GM23248 (cell line): ENCODE measurements around the gene NEGR1. TPM values are rescaled to one million over a fixed set of nuclear protein-coding genes. Genes with fewer than 3 reads are reported as not detected.

Source experiments
- DNase-seq: peaks from one replicate; pipeline ENCODE4 v3.0.0-alpha.2; 2015
- H2AFZ ChIP-seq: fragments of 200-600 bp; sonication (generic); 2 replicates; pipeline ENCODE4 v1.6.1; 2016; ENCODE audit warnings: antibody characterized with exemption
- H3F3A ChIP-seq: fragments of 200-600 bp; sonication (generic); 2 replicates; pipeline ENCODE4 v1.6.1; 2016; ENCODE audit warnings: mild to moderate bottlenecking, antibody characterized with exemption, mixed run types; ENCODE audit not compliant: insufficient read depth
- H3K27ac ChIP-seq: fragments of 200-600 bp; sonication (generic); 2 replicates; pipeline ENCODE4 v1.5.1; 2016; ENCODE audit warnings: mild to moderate bottlenecking
- H3K27me3 ChIP-seq: fragments of 200-600 bp; sonication (generic); replicated peaks from 2 replicates; pipeline ENCODE4 v1.6.1; 2016; ENCODE audit warnings: mild to moderate bottlenecking; ENCODE audit not compliant: insufficient read depth
- H3K36me3 ChIP-seq: fragments of 200-600 bp; sonication (generic); 2 replicates; pipeline ENCODE4 v1.6.1; 2016; ENCODE audit warnings: low read depth, mild to moderate bottlenecking
- H3K4me1 ChIP-seq: fragments of 200-600 bp; sonication (generic); 2 replicates; pipeline ENCODE4 v1.6.1; 2016; ENCODE audit warnings: mild to moderate bottlenecking; ENCODE audit not compliant: insufficient read depth
- H3K4me2 ChIP-seq: fragments of 200-600 bp; sonication (generic); one replicate; pipeline ENCODE4 v1.6.1; 2016; ENCODE audit warnings: mild to moderate bottlenecking; ENCODE audit not compliant: unreplicated experiment
- H3K4me3 ChIP-seq: fragments of 200-600 bp; sonication (generic); 2 replicates; pipeline ENCODE4 v1.5.1; 2016; ENCODE audit warnings: mild to moderate bottlenecking
- H3K79me2 ChIP-seq: fragments of 200-600 bp; sonication (generic); 2 replicates; pipeline ENCODE4 v1.6.1; 2016; ENCODE audit warnings: mild to moderate bottlenecking; ENCODE audit not compliant: insufficient read depth
- H3K9ac ChIP-seq: fragments of 200-600 bp; sonication (generic); 2 replicates; pipeline ENCODE4 v1.6.1; 2016; ENCODE audit warnings: mild to moderate bottlenecking
- H3K9me2 ChIP-seq: fragments of 200-600 bp; sonication (generic); 2 replicates; pipeline ENCODE4 v1.6.1; 2016; ENCODE audit warnings: mixed run types, mild to moderate bottlenecking, moderate library complexity; ENCODE audit not compliant: insufficient read depth
- H3K9me3 ChIP-seq: fragments of 200-600 bp; sonication (generic); one replicate; pipeline ENCODE4 v1.6.1; 2017; ENCODE audit warnings: low read depth
- H4K20me1 ChIP-seq: fragments of 200-600 bp; sonication (generic); 2 replicates; pipeline ENCODE4 v1.6.0; 2016; ENCODE audit not compliant: insufficient read depth
- EZH2 ChIP-seq: fragments of 200-600 bp; sonication (generic); IDR thresholded peaks from 2 replicates; pipeline ENCODE4 v1.6.1; 2018; ENCODE audit warnings: antibody characterized with exemption, mild to moderate bottlenecking; ENCODE audit not compliant: insufficient read depth, poor library complexity, severe bottlenecking
- EZH2phosphoT487 ChIP-seq: fragments of 200-600 bp; sonication (generic); IDR thresholded peaks from 2 replicates; pipeline ENCODE4 v1.6.1; 2018; ENCODE audit warnings: antibody characterized with exemption, moderate library complexity, mild to moderate bottlenecking, low read depth; ENCODE audit not compliant: insufficient read depth
- WGBS, 2 experiments: methylation state at CpG; one replicate each; pipeline ENCODE4 v1.1.6; 2015 to 2017; ENCODE audit warnings: low lambda C conversion rate in 2 of 2, low coverage in 1 of 2; ENCODE audit errors: missing lambda C conversion rate in 2 of 2; 5-methylcytosine and 5-hydroxymethylcytosine counted together
- in situ Hi-C: fragments of 300-500 bp; cut with MboI; formaldehyde crosslinking; loops from 2 replicates; pipeline ENCODE4 v1.15.0; 2020
- polyA plus RNA-seq: library from polyadenylated mRNA; unstranded; fragments of >200 nt; fragmentation: Nextera tagmentation; extraction: Ambion mirVana; gene quantifications from 2 replicates; pipeline ENCODE4 v1.2.1, GENCODE V29; 2016
- total RNA-seq: library from RNA; depleted of rRNA; stranded (reverse); fragments of >200 nt; shearing (Covaris generic); gene quantifications from 2 replicates; pipeline ENCODE4 v1.2.3, GENCODE V29; 2014

Gene NEGR1
- total and polyA plus RNA-seq, 2 experiments from 2014 or later: 14.3 to 15.7 TPM

- Histone ChIP-seq H3K9ac (no peak overlapping the region), H3K4me2 (no peak overlapping the region), H3F3A (no peaks in the 10 kb centered on the region), H3K4me3 (no peak overlapping the region), H3K4me1 (no peaks in the 10 kb centered on the region), H3K9me2 (no peaks in the 10 kb centered on the region), H3K27me3 (no peaks in the 10 kb centered on the region), H3K79me2 (no peaks in the 10 kb centered on the region), H2AFZ (no peak overlapping the region), H3K36me3 (no peaks in the 10 kb centered on the region), H3K27ac (no peak overlapping the region), H3K9me3 (no peaks in the 10 kb centered on the region), H4K20me1 (no peaks in the 10 kb centered on the region)
- 81 to 86% methylated on average over 3 of the region's 3 CpGs for WGBS, 2 experiments
- in situ Hi-C loops: no loop called here
- TF ChIP-seq EZH2 (no peak), EZH2phosphoT487 (no peak)
- DNase-seq: no peak
Measured at GRCh38 chr1:71828431-71829012, 453.8 kb downstream of the NEGR1 start.

DNA sequence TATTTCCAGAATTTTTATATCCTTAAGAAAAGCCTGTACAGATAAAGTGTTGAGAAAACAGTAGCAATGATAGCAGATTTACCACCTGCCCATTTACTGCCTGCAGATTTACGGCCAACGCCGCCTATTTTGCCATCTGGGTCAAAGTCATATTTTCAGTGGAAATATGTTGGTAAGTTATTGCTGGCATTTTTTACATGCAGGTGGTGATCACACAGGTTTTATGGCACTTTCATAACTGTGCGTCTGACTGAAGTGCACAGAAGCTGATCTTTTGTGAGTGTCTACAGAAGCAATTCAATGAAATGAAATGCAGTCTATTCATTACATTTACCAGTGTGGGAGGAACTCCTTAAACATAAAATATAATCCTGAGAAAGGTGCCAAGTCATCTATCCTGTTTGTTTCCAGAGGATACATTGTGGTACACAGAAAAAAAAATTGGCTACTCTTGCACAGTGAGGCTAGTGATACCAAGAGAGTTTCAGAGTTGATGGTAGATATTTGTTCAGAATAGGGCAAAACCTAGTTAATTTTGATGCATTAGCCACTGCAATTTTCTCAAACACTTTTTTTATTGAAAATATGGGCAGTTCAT lies 458.5 kb downstream of the NEGR1 start:
- no peak overlapping the region for H3K4me3 ChIP-seq
- in situ Hi-C loops: no loop called here
- no peak for DNase-seq
- no peaks in the 10 kb centered on the region for H3F3A ChIP-seq
- no peaks in the 10 kb centered on the region for H3K9me2 ChIP-seq
- no peak overlapping the region for H2AFZ ChIP-seq
- no peaks in the 10 kb centered on the region for H3K79me2 ChIP-seq
- H3K9me3 ChIP-seq: no peaks in the 10 kb centered on the region
- H3K9ac ChIP-seq: no peak overlapping the region
- WGBS, 2 experiments: 90 to 95% methylated on average over 4 of the region's 4 CpGs
- no peak overlapping the region for H3K4me2 ChIP-seq
- no peak overlapping the region for H3K27ac ChIP-seq
- TF ChIP-seq EZH2 (no peak), EZH2phosphoT487 (no peak)
- no peaks in the 10 kb centered on the region for H4K20me1 ChIP-seq
- H3K36me3 ChIP-seq: no peaks in the 10 kb centered on the region
- H3K4me1 ChIP-seq: no peaks in the 10 kb centered on the region
- H3K27me3 ChIP-seq: no peaks in the 10 kb centered on the region

- Histone ChIP-seq H3K4me1 (no peaks in the 10 kb centered on the region), H3K27ac (no peak overlapping the region), H3K36me3 (no peaks in the 10 kb centered on the region), H3K4me2 (no peak overlapping the region), H2AFZ (no peak overlapping the region), H4K20me1 (no peaks in the 10 kb centered on the region), H3K9me2 (no peaks in the 10 kb centered on the region), H3K9ac (no peak overlapping the region), H3K79me2 (no peaks in the 10 kb centered on the region), H3K4me3 (no peak overlapping the region), H3F3A (no peaks in the 10 kb centered on the region), H3K9me3 (no peaks in the 10 kb centered on the region), H3K27me3 (no peaks in the 10 kb centered on the region)
- DNase-seq: no peak
- no peak for TF ChIP-seq EZH2
- TF ChIP-seq EZH2phosphoT487: no peak
- in situ Hi-C loops: no loop called here
- WGBS, 2 experiments: 55 to 64% methylated on average over 4 of the region's 4 CpGs
Measured at GRCh38 chr1:71817028-71817427, 465.3 kb downstream of the NEGR1 start.

DNA sequence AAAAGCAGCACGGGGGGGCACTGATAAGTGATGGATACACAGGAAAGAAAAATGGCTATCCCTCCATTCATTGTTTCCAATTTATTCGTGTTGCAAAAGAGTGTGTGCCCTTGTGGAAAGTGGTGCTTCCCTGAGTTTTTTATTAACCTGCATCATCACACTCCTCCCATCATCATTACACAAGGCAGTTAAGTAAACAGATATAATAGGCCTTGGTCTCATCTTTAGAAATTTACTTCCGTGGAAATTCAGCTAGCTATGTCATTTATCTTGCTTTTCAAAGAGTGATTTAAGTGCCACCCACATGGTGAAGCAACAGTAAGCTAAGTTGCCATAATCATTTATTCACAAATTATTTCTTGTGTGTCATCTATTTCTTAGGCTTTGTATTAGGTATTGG lies 473.3 kb downstream of the NEGR1 start:
- Histone ChIP-seq H3K9me2 (no peaks in the 10 kb centered on the region), H3K27me3 (no peaks in the 10 kb centered on the region), H3K9me3 (no peaks in the 10 kb centered on the region), H3K79me2 (no peaks in the 10 kb centered on the region), H3K27ac (no peak overlapping the region), H3K4me1 (no peaks in the 10 kb centered on the region), H4K20me1 (no peaks in the 10 kb centered on the region), H3K4me3 (no peak overlapping the region), H3K4me2 (no peak overlapping the region), H3F3A (no peaks in the 10 kb centered on the region), H3K9ac (no peak overlapping the region), H3K36me3 (no peaks in the 10 kb centered on the region), H2AFZ (no peak overlapping the region)
- in situ Hi-C loops: no loop called here
- DNase-seq: peak; percentile 2
- WGBS, 2 experiments: 28 to 36% methylated on average over 3 of the region's 3 CpGs
- TF ChIP-seq EZH2phosphoT487 (no peak), EZH2 (no peak)

- no peaks in the 10 kb centered on the region for H4K20me1 ChIP-seq
- H3K9me3 ChIP-seq: no peaks in the 10 kb centered on the region
- H3K4me2 ChIP-seq: no peak overlapping the region
- no peak overlapping the region for H3K9ac ChIP-seq
- no peaks in the 10 kb centered on the region for H3K79me2 ChIP-seq
- no peak overlapping the region for H3K4me3 ChIP-seq
- no peak overlapping the region for H3K27ac ChIP-seq
- no peaks in the 10 kb centered on the region for H3K9me2 ChIP-seq
- TF ChIP-seq EZH2: no peak
- TF ChIP-seq EZH2phosphoT487: no peak
- no peaks in the 10 kb centered on the region for H3K36me3 ChIP-seq
- 65 to 73% methylated on average over 2 of the region's 2 CpGs for WGBS, 2 experiments
- no peak overlapping the region for H2AFZ ChIP-seq
- in situ Hi-C loops: no loop called here
- no peaks in the 10 kb centered on the region for H3K4me1 ChIP-seq
- H3F3A ChIP-seq: no peaks in the 10 kb centered on the region
- DNase-seq: no peak
- H3K27me3 ChIP-seq: no peaks in the 10 kb centered on the region
Measured at GRCh38 chr1:71804140-71804539, 478.2 kb downstream of the NEGR1 start.
